GM12878 (cell line): ENCODE data around the gene SHH. TPM values are rescaled to one million over a fixed set of nuclear protein-coding genes. Genes with fewer than 3 reads are reported as not detected.

Experiments
- ATAC-seq: fragments of 200-7000 bp; cut with Tn5 transposase; 3 replicates; pipeline ENCODE4 v1.9.1; 2020; ENCODE audit warnings: mild to moderate bottlenecking, moderate library complexity
- BruUV-seq: library from RNA; stranded (reverse); fragments of 400-500 nt; replicated peaks from 2 replicates; lab custom pipeline; 2021; lab: Mats Ljungman, UMichigan
- CTCF ChIA-PET: fragments of 300-600 bp; sonication (Branson Sonifier 250); formaldehyde crosslinking; extraction: SDS; loops from one replicate; lab custom pipeline; 2021; ENCODE audit warnings: inconsistent platforms; lab: Yijun Ruan, JAX
- POLR2A ChIA-PET: fragments of 350-600 bp; formaldehyde crosslinking; extraction: SDS; loops from one replicate; lab custom pipeline; 2021; ENCODE audit warnings: inconsistent platforms; lab: Charles Lee
- RAD21 ChIA-PET: fragments of 300-600 bp; sonication (Branson Sonifier 250); formaldehyde crosslinking; loops from one replicate; lab custom pipeline; 2023; ENCODE audit warnings: antibody characterized with exemption; ENCODE audit not compliant: unreplicated experiment; lab: Charles Lee
- SMC1A ChIA-PET: fragments of 300-600 bp; sonication (Branson Sonifier 250); formaldehyde crosslinking; loops from one replicate; lab custom pipeline; 2023; ENCODE audit not compliant: unreplicated experiment, uncharacterized antibody; lab: Charles Lee
- DNase-seq: peaks from one replicate; pipeline ENCODE4 v3.0.0-alpha.2; 2011; ENCODE audit warnings: low read depth, low spot score
- FAIRE-seq: peaks from 3 replicates; lab custom pipeline; 2011; peaks lifted over from hg19 to GRCh38; lab: Jason Lieb, UNC
- H2AFZ ChIP-seq: 2 replicates; pipeline ENCODE4 v1.6.0; 2011; ENCODE audit warnings: low read depth, low read length, control low read depth; ENCODE audit not compliant: control insufficient read depth
- H3K27ac ChIP-seq: 2 replicates; pipeline ENCODE4 v1.5.1; 2011; ENCODE audit warnings: control low read depth; ENCODE audit not compliant: control insufficient read depth, insufficient read depth
- H3K27me3 ChIP-seq, 2 experiments: replicated peaks in 1 of 2; 2 replicates each; pipeline versions ENCODE4 v1.6.0 to v1.6.1; 2011; ENCODE audit warnings: low read length in 1 of 2; ENCODE audit not compliant: control insufficient read depth in 2 of 2, insufficient read depth in 2 of 2
- H3K36me3 ChIP-seq, 2 experiments: 2 replicates each; pipeline ENCODE4 v1.5.1; 2011; ENCODE audit warnings: low read length in 1 of 2; ENCODE audit not compliant: control insufficient read depth in 2 of 2, insufficient read depth in 2 of 2
- H3K4me1 ChIP-seq: 2 replicates; pipeline ENCODE4 v1.6.1; 2011; ENCODE audit warnings: mild to moderate bottlenecking, low read length, moderate library complexity, mixed read lengths; ENCODE audit not compliant: control insufficient read depth, insufficient read depth
- H3K4me2 ChIP-seq: 2 replicates; pipeline ENCODE4 v1.6.0; 2011; ENCODE audit warnings: control low read depth; ENCODE audit not compliant: control insufficient read depth, insufficient read depth
- H3K4me3 ChIP-seq: fragments of 200-600 bp; sonication (generic); 2 replicates; pipeline ENCODE4 v1.5.1; 2016
- H3K79me2 ChIP-seq: 2 replicates; pipeline ENCODE4 v1.6.0; 2011; ENCODE audit warnings: low read length; ENCODE audit not compliant: control insufficient read depth, insufficient read depth
- H3K9ac ChIP-seq: 2 replicates; pipeline ENCODE4 v1.8.0; 2011; ENCODE audit warnings: low read length, control low read depth, mixed read lengths; ENCODE audit not compliant: control insufficient read depth, insufficient read depth
- H3K9me3 ChIP-seq: replicated peaks from 3 replicates; pipeline ENCODE4 v1.5.1; 2011; ENCODE audit warnings: mild to moderate bottlenecking, low read length; ENCODE audit not compliant: control insufficient read depth, insufficient read depth
- H4K20me1 ChIP-seq: 2 replicates; pipeline ENCODE4 v1.6.0; 2011; ENCODE audit not compliant: control insufficient read depth, insufficient read depth
- CHD4 ChIP-seq: fragments of 200-600 bp; sonication (generic); IDR thresholded peaks from 2 replicates; pipeline ENCODE4 v1.6.1; 2016; ENCODE audit warnings: mild to moderate bottlenecking
- EED ChIP-seq: sonication (generic); IDR thresholded peaks from 2 replicates; pipeline ENCODE4 v1.6.1; 2016; ENCODE audit warnings: antibody characterized with exemption, low read depth
- ESRRA ChIP-seq: IDR thresholded peaks from 2 replicates; pipeline ENCODE4 v1.6.1; 2012; ENCODE audit warnings: mild to moderate bottlenecking, low read length, improper control_type of control experiment
- HCFC1 ChIP-seq: fragments of 150-350 bp; IDR thresholded peaks from 2 replicates; pipeline ENCODE4 v1.6.1; 2014; ENCODE audit warnings: low read length
- HDAC2 ChIP-seq: fragments of 200-600 bp; sonication (generic); IDR thresholded peaks from 2 replicates; pipeline ENCODE4 v1.6.1; 2017
- LARP7 ChIP-seq: fragments of 450-650 bp; IDR thresholded peaks from 2 replicates; pipeline ENCODE4 v1.6.1; 2017; ENCODE audit warnings: mild to moderate bottlenecking
- MYB ChIP-seq: fragments of 150-350 bp; IDR thresholded peaks from 2 replicates; pipeline ENCODE4 v1.6.1; 2014; ENCODE audit warnings: mild to moderate bottlenecking, low read depth, low read length, borderline replicate concordance
- NR2F1 ChIP-seq: fragments of 450-650 bp; conservative IDR thresholded peaks from 2 replicates; pipeline ENCODE4 v1.6.1; 2017; ENCODE audit warnings: mild to moderate bottlenecking
- NRF1 ChIP-seq: conservative IDR thresholded peaks from 2 replicates; pipeline ENCODE4 v1.6.1; 2011; ENCODE audit warnings: mild to moderate bottlenecking, low read depth, low read length, improper control_type of control experiment
- PKNOX1 ChIP-seq: fragments of 450-650 bp; IDR thresholded peaks from 2 replicates; pipeline ENCODE4 v1.6.1; 2016; ENCODE audit warnings: mild to moderate bottlenecking
- RFX5 ChIP-seq: IDR thresholded peaks from 2 replicates; pipeline ENCODE4 v1.6.1; 2011; ENCODE audit warnings: low read depth, low read length, improper control_type of control experiment
- RUNX3 ChIP-seq: IDR thresholded peaks from 2 replicates; pipeline ENCODE4 v1.6.1; 2012; ENCODE audit warnings: low read length, inconsistent platforms
- SREBF2 ChIP-seq: IDR thresholded peaks from 2 replicates; pipeline ENCODE4 v1.6.1; 2012; ENCODE audit warnings: mild to moderate bottlenecking, low read length
- TCF7 ChIP-seq: IDR thresholded peaks from 2 replicates; pipeline ENCODE4 v1.6.1; 2014; ENCODE audit warnings: antibody characterized with exemption, borderline replicate concordance
- ZNF207 ChIP-seq: fragments of 450-650 bp; IDR thresholded peaks from 2 replicates; pipeline ENCODE4 v1.6.1; 2014; ENCODE audit warnings: antibody characterized with exemption, mild to moderate bottlenecking, borderline replicate concordance
- ZNF384 ChIP-seq: IDR thresholded peaks from 2 replicates; pipeline ENCODE4 v1.6.1; 2012; ENCODE audit warnings: low read depth, mild to moderate bottlenecking, low read length, improper control_type of control experiment, borderline replicate concordance
- ZZZ3 ChIP-seq: IDR thresholded peaks from 2 replicates; pipeline ENCODE4 v1.6.1; 2011; ENCODE audit warnings: low read depth; ENCODE audit not compliant: control insufficient read depth, insufficient read length
- WGBS: methylation state at CpG from one replicate; pipeline ENCODE4 v1.1.6; 2016; ENCODE audit warnings: low lambda C conversion rate; ENCODE audit not compliant: insufficient replicate concordance, insufficient coverage; ENCODE audit errors: missing lambda C conversion rate; 5-methylcytosine and 5-hydroxymethylcytosine counted together
- in situ Hi-C: fragments of 300-500 bp; cut with MboI; formaldehyde crosslinking; loops from 9 replicates; pipeline ENCODE4 v1.14.3; 2018; ENCODE audit warnings: mixed read lengths
- intact Hi-C: fragments of 100-400 bp; cut with micrococcal nuclease; formaldehyde crosslinking; loops from one replicate; pipeline ENCODE4 v1.14.2; 2022; ENCODE audit not compliant: unreplicated experiment
- polyA plus RNA-seq, 11 experiments: library from polyadenylated mRNA; depleted of rRNA in 4 of 11; unstranded in 6 of 11; stranded (reverse) in 5 of 11; fragments of >200 nt; fragmentation: Nextera tagmentation in 4 of 11; fragmentation: Illumina TruSeq in 1 of 11; extraction: Ambion mirVana in 4 of 11; extraction: Trizol in 1 of 11; gene quantifications; 1 replicate in 1 of 11; 2 replicates in 10 of 11; pipeline versions ENCODE4 v1.2.1 to v1.2.3, GENCODE V29; 2011 to 2016; ENCODE audit warnings: inconsistent platforms in 2 of 11, missing spikeins in 2 of 11, low read depth in 1 of 11
- total RNA-seq, 4 experiments: library from RNA; depleted of rRNA in 3 of 4; stranded (reverse); fragments of >200 nt in 3 of 4; fragmentation: Illumina TruSeq in 1 of 4; extraction: Trizol in 1 of 4; gene quantifications; 2 replicates each; pipeline versions ENCODE4 v1.2.1 to v1.2.3, GENCODE V29; 2013 to 2021
- TF ChIP-seq, protein P1 (sequence below): IDR thresholded peaks from 2 replicates; pipeline ENCODE4 v1.6.1; 2012; ENCODE audit warnings: low read depth, low read length, improper control_type of control experiment

Gene SHH
- total and polyA plus RNA-seq, 10 of the 15 experiments (the other 5 are each of a cell fraction or from before 2014, with no cell fraction given) = not detected

DNA sequence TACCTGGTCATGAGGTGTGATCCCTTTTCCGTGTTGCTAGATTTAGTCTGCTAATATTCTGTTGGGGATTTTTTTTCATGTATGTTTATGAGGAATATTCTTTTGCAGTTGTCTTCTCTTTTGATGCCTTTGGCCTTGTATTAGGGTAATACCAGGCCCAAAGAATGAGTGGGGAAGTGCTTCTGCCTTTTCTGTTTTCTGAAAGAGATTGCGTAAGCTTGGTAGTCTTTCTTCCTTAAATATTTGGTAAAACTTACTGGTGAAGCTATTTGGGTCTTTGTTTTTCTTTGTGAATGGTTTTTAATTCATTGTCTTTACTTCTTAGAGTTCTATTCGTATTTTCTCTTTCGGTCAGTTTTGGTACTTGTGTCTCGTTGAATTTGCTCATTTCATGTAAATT is 51.1 kb downstream of the SHH start:
- BruUV-seq = no TSS peak
- Histone ChIP-seq H3K9ac (no peak overlapping the region), H4K20me1 (no peaks in the 10 kb centered on the region), H3K9me3 (peaks cover 15% of the 10 kb centered on the region; the same call in 2 of the 3 replicates), H2AFZ (no peak overlapping the region), H3K27ac (no peak overlapping the region), H3K4me1 (peaks cover 33% of the 10 kb centered on the region), H3K79me2 (peaks cover 66% of the 10 kb centered on the region), H3K36me3 (peaks cover 30 to 38% of the 10 kb centered on the region in 2 experiments), H3K4me3 (no peak overlapping the region), H3K27me3 (no peaks in the 10 kb centered on the region), H3K4me2 (no peak overlapping the region)
- ATAC-seq (no peak), FAIRE-seq (no peak), DNase-seq (no peak)
- ChIA-PET SMC1A (interaction anchor here (2.1 kb wide), 1 partner anchor 162 kb away, joined by 10 read pairs; no protein-coding TSS in a partner anchor), RAD21 (no interaction called here), POLR2A (no interaction called here), CTCF (interaction anchor here (1.1 to 1.7 kb wide), 3 partner anchors 11 to 880 kb away, joined by 3 to 11 read pairs (median 4); no protein-coding TSS in a partner anchor)
- intact Hi-C loops = loop anchor here (10.0 kb wide), 1 partner anchor 836 kb away; no protein-coding TSS in a partner anchor
- TF ChIP-seq LARP7 (no peak), NR2F1 (no peak), HDAC2 (no peak), ESRRA (no peak), PKNOX1 (no peak), TCF7 (no peak), RUNX3 (no peak), HCFC1 (no peak), ZZZ3 (no peak), CHD4 (no peak), RFX5 (no peak), ZNF207 (no peak), EED (no peak), SREBF2 (no peak), NRF1 (no peak), MYB (no peak), ZNF384 (no peak)
- TF ChIP-seq, protein P1, sequence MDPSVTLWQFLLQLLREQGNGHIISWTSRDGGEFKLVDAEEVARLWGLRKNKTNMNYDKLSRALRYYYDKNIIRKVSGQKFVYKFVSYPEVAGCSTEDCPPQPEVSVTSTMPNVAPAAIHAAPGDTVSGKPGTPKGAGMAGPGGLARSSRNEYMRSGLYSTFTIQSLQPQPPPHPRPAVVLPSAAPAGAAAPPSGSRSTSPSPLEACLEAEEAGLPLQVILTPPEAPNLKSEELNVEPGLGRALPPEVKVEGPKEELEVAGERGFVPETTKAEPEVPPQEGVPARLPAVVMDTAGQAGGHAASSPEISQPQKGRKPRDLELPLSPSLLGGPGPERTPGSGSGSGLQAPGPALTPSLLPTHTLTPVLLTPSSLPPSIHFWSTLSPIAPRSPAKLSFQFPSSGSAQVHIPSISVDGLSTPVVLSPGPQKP = no peak
- in situ Hi-C loops = loop anchor here (25.0 kb wide), 1 partner anchor 374 kb away; no protein-coding TSS in a partner anchor
- 91% methylated on average over 5 of the region's 5 CpGs for WGBS
